ENCODE data around the gene MSH5.

Gene MSH5

GRCh38 chr6:31713991-31714684 is 25.7 kb upstream of the MSH5 start:
- no peaks in the 10 kb centered on the region for H3K9me3 ChIP-seq (ENCODE audit: control insufficient read depth, insufficient read depth, low read depth, low read length)
- no peak overlapping the region; the same call in 1 of the 2 replicates for H3K4me3 ChIP-seq (ENCODE audit: low read depth, low read length)
- H3K27ac ChIP-seq (ENCODE audit: low read depth, low read length): peak overlapping the region; percentile 51; the same call in 1 of the 2 replicates
- peaks cover 59% of the 10 kb centered on the region for H3K4me1 ChIP-seq (ENCODE audit: control insufficient read depth, insufficient read depth, low read length)
- peak overlapping the region; percentile 27 for H3K9ac ChIP-seq (ENCODE audit: low read length)
- H3K36me3 ChIP-seq (ENCODE audit: control insufficient read depth, insufficient read depth, low read length): no peaks in the 10 kb centered on the region
- no peaks in the 10 kb centered on the region for H3K27me3 ChIP-seq (ENCODE audit: control insufficient read depth, insufficient read depth, low read length)

GRCh38 chr6:31715022-31715958 is 24.5 kb upstream of the MSH5 start, which contains the start of gene LY6G6D:
TSS of gene LY6G6D (plus strand) at chr6:31715348. CDS start at chr6:31715356, 8 bp downstream.
- Histone ChIP-seq H3K9ac (ENCODE audit: low read length) (no peak within 1 kb of the TSS), H3K27me3 (ENCODE audit: control insufficient read depth, insufficient read depth, low read length) (no peaks in the 10 kb centered on the region), H3K36me3 (ENCODE audit: control insufficient read depth, insufficient read depth, low read length) (no peaks in the 10 kb centered on the region), H3K4me3 (ENCODE audit: low read depth, low read length) (no peak within 1 kb of the TSS), H3K9me3 (ENCODE audit: control insufficient read depth, insufficient read depth, low read depth, low read length) (no peaks in the 10 kb centered on the region), H3K27ac (ENCODE audit: low read depth, low read length) (peak within 1 kb of the TSS; percentile 51; the same call in 1 of the 2 replicates), H3K4me1 (ENCODE audit: control insufficient read depth, insufficient read depth, low read length) (peaks cover 59% of the 10 kb centered on the region)

GRCh38 chr6:31717499-31718222 is 22.1 kb upstream of the MSH5 start:
- Histone ChIP-seq H3K27ac (ENCODE audit: low read depth, low read length) (no peak overlapping the region), H3K4me1 (ENCODE audit: control insufficient read depth, insufficient read depth, low read length) (peaks cover 47% of the 10 kb centered on the region), H3K9me3 (ENCODE audit: control insufficient read depth, insufficient read depth, low read depth, low read length) (no peaks in the 10 kb centered on the region), H3K4me3 (ENCODE audit: low read depth, low read length) (no peak overlapping the region), H3K36me3 (ENCODE audit: control insufficient read depth, insufficient read depth, low read length) (no peaks in the 10 kb centered on the region), H3K9ac (ENCODE audit: low read length) (no peak overlapping the region), H3K27me3 (ENCODE audit: control insufficient read depth, insufficient read depth, low read length) (no peaks in the 10 kb centered on the region)

GRCh38 chr6:31718265-31718664 is 21.5 kb upstream of the MSH5 start:
- Histone ChIP-seq H3K27me3 (ENCODE audit: control insufficient read depth, insufficient read depth, low read length) (no peaks in the 10 kb centered on the region), H3K9me3 (ENCODE audit: control insufficient read depth, insufficient read depth, low read depth, low read length) (no peaks in the 10 kb centered on the region), H3K4me3 (ENCODE audit: low read depth, low read length) (no peak overlapping the region), H3K36me3 (ENCODE audit: control insufficient read depth, insufficient read depth, low read length) (no peaks in the 10 kb centered on the region), H3K4me1 (ENCODE audit: control insufficient read depth, insufficient read depth, low read length) (peaks cover 45% of the 10 kb centered on the region), H3K27ac (ENCODE audit: low read depth, low read length) (no peak overlapping the region), H3K9ac (ENCODE audit: low read length) (no peak overlapping the region)

- H3K9me3 ChIP-seq (ENCODE audit: control insufficient read depth, insufficient read depth, low read depth, low read length): no peaks in the 10 kb centered on the region
- no peaks in the 10 kb centered on the region for H3K27me3 ChIP-seq (ENCODE audit: control insufficient read depth, insufficient read depth, low read length)
- H3K36me3 ChIP-seq (ENCODE audit: control insufficient read depth, insufficient read depth, low read length): no peaks in the 10 kb centered on the region
- H3K27ac ChIP-seq (ENCODE audit: low read depth, low read length): no peak overlapping the region
- H3K4me3 ChIP-seq (ENCODE audit: low read depth, low read length): no peak overlapping the region
- H3K4me1 ChIP-seq (ENCODE audit: control insufficient read depth, insufficient read depth, low read length): peaks cover 39% of the 10 kb centered on the region
- H3K9ac ChIP-seq (ENCODE audit: low read length): no peak overlapping the region
These were observed 20.8 kb upstream of the MSH5 start for GRCh38 chr6:31719001-31719400.

- H3K36me3 ChIP-seq (ENCODE audit: control insufficient read depth, insufficient read depth, low read length): 0 out of 2 replicates have a peak, but pooled peaks cover 2% of the 10 kb centered on the region
- no peaks in the 10 kb centered on the region for H3K9me3 ChIP-seq (ENCODE audit: control insufficient read depth, insufficient read depth, low read depth, low read length)
- H3K4me1 ChIP-seq (ENCODE audit: control insufficient read depth, insufficient read depth, low read length): peaks cover 27% of the 10 kb centered on the region
- no peak overlapping the region for H3K9ac ChIP-seq (ENCODE audit: low read length)
- H3K4me3 ChIP-seq (ENCODE audit: low read depth, low read length): no peak overlapping the region
- H3K27me3 ChIP-seq (ENCODE audit: control insufficient read depth, insufficient read depth, low read length): no peaks in the 10 kb centered on the region
- no peak overlapping the region for H3K27ac ChIP-seq (ENCODE audit: low read depth, low read length)
These were observed 19.5 kb upstream of the MSH5 start for GRCh38 chr6:31720196-31720770.

- peaks cover 22% of the 10 kb centered on the region for H3K4me1 ChIP-seq (ENCODE audit: control insufficient read depth, insufficient read depth, low read length)
- H3K27ac ChIP-seq (ENCODE audit: low read depth, low read length): no peak within 1 kb of the TSS
- no peak within 1 kb of the TSS for H3K9ac ChIP-seq (ENCODE audit: low read length)
- H3K4me3 ChIP-seq (ENCODE audit: low read depth, low read length): no peak within 1 kb of the TSS
- no peaks in the 10 kb centered on the region for H3K9me3 ChIP-seq (ENCODE audit: control insufficient read depth, insufficient read depth, low read depth, low read length)
- H3K27me3 ChIP-seq (ENCODE audit: control insufficient read depth, insufficient read depth, low read length): no peaks in the 10 kb centered on the region
- H3K36me3 ChIP-seq (ENCODE audit: control insufficient read depth, insufficient read depth, low read length): peaks cover 13% of the 10 kb centered on the region
These were observed 18.3 kb upstream of the MSH5 start, which contains the start of gene LY6G6C for GRCh38 chr6:31721351-31722020. TSS of gene LY6G6C (minus strand) at chr6:31721746. CDS start at chr6:31721679, 67 bp downstream.

- no peak overlapping the region for H3K4me3 ChIP-seq (ENCODE audit: low read depth, low read length)
- H3K36me3 ChIP-seq (ENCODE audit: control insufficient read depth, insufficient read depth, low read length): peaks cover 20% of the 10 kb centered on the region
- H3K27ac ChIP-seq (ENCODE audit: low read depth, low read length): no peak overlapping the region
- no peak overlapping the region for H3K9ac ChIP-seq (ENCODE audit: low read length)
- peaks cover 22% of the 10 kb centered on the region for H3K4me1 ChIP-seq (ENCODE audit: control insufficient read depth, insufficient read depth, low read length)
- no peaks in the 10 kb centered on the region for H3K9me3 ChIP-seq (ENCODE audit: control insufficient read depth, insufficient read depth, low read depth, low read length)
- H3K27me3 ChIP-seq (ENCODE audit: control insufficient read depth, insufficient read depth, low read length): no peaks in the 10 kb centered on the region
These were observed 17.6 kb upstream of the MSH5 start for GRCh38 chr6:31722173-31722572.

GRCh38 chr6:31723245-31723979 is 16.4 kb upstream of the MSH5 start, which contains the start of gene MPIG6B:
TSS of gene MPIG6B (plus strand) at chr6:31723373. CDS start at chr6:31723384, 11 bp downstream.
- Histone ChIP-seq H3K9me3 (ENCODE audit: control insufficient read depth, insufficient read depth, low read depth, low read length) (no peaks in the 10 kb centered on the region), H3K27me3 (ENCODE audit: control insufficient read depth, insufficient read depth, low read length) (no peaks in the 10 kb centered on the region), H3K27ac (ENCODE audit: low read depth, low read length) (no peak within 1 kb of the TSS), H3K4me1 (ENCODE audit: control insufficient read depth, insufficient read depth, low read length) (peaks cover 10% of the 10 kb centered on the region), H3K36me3 (ENCODE audit: control insufficient read depth, insufficient read depth, low read length) (peaks cover 27% of the 10 kb centered on the region), H3K4me3 (ENCODE audit: low read depth, low read length) (no peak within 1 kb of the TSS), H3K9ac (ENCODE audit: low read length) (no peak within 1 kb of the TSS)

Measured in HUES6 (cell line).